Measurements from ENCODE around the gene MFAP3.
A peak's percentile ranks its signal among the peaks of the same experiment; 100 is the strongest.
"Not testable (repeated sequence)": the region's sequence is repeated elsewhere in the genome, so short reads cannot be mapped to it uniquely, and the experiment has no call there.

Gene MFAP3

DNA sequence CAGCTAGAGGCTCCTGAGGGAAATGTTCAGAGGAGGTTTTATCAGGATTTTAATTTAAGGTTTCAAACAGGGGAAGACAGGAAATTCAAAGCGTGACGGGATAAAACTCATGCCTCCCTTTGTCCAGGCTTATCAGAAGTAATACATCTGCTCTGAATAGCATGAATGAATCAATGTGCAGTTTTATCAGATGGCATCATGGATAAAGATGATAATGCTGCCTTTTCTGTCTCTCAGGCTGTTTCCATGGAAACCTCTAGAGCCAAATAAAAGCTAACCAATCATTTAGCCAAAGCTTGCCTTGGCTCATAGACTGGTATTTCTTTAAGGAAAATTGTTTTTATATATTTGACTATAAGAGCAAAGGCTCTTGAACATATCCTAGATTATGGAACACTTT lies 16.4 kb downstream of the MFAP3 start:
- DNase-seq = no peak

DNA sequence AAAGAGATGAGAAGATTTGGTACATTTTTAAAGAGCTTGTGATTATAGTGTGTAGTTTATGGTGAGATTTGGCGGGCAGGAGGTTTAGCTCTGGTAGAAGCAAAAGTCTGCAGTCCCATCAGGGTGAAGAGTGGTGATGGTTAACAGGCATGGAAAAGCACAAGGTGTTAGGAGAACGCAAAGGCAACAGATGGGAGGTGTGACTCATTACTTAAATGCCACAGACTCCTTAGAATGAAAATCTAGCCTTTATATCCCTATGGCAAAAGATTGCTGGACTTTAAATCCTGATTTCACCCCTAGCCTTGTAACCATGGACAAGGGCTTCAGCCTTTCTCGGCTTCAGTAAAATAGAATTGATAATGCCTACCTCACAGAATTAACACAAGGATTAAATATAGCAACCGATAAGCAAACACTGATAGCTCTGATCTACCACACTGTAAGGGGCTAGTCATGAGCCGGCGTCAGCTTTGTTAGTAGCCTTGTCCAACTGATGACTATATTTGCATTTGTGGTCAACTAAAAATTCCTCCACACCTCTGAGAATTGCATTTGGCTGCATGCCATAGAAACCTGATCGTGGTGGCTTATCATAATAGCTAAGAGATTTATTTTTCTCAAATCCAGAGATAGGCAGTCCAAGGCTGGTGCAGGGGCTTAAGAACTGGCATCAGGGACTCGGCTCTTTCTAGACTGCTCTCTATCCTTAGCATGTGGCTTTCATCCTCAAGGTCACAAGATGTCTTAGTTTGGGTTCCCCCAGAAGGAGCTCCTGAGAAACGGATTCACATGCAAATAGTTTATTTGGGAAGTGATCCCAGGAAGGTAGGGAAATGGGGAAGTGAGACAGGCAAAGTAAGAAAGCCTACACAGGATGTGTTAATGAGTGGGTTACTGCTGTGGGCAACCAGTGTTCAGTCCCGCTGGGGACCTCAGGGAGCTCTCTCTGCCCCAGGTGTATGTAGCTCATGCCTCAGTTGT lies 19.6 kb downstream of the MFAP3 start:
- no peak for DNase-seq

DNA sequence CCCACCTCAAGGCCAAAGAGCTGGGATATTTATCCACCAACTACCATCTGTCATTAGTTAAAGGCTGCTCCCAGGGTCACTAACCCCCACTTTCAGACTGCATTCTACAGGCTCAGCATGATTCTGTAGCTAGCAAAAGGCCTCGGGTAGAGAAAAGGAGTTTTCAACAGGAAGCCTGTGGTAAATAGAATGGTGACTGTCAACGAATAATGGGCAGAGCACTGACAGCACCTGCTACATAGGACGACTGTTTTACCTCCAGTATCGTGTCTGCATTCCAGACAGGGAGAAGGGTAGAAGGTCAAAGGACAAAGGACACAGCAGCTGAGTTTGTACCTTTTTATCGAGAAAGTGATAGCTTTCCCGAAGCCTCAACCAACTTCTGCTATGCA lies 20.3 kb downstream of the MFAP3 start:
- no peak for DNase-seq

DNA sequence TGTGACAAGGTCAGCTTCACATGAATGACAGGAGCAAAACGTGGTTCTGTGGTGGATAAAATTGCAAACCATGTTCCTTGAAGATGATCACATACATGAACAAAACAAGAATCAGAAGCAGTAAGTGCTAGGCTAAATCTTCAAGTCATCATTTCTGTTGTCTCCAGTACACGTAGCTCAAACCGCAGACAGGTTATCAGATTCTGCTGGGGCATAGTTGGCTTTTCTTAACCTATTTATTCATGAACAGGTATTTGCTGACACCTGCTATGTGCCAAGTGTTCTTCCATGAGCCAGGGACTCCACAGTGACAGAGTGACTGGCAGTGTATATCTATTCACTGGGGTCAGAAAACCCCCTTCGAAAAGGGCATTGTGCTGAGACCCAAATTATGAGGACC lies 20.8 kb downstream of the MFAP3 start:
- DNase-seq = no peak

DNA sequence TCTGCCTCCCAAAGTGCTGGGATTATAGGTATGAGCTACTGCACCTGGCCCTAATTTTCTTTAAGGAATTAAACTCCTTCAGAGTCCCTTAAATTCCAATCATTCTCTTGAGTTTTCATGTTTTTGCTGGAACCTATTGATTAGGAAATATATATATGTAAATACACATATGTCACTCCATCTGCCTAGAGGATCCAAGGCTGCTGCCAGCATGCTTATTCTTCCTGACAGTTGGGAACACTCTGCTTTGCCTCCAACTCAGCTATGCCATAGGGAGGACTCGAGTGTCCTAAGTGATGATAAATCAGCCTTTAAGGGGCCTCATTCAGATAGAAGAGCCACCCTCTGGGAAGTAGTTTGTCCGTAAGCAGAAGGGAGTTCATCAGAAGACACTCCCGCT lies 21.8 kb downstream of the MFAP3 start:
- DNase-seq = no peak

DNA sequence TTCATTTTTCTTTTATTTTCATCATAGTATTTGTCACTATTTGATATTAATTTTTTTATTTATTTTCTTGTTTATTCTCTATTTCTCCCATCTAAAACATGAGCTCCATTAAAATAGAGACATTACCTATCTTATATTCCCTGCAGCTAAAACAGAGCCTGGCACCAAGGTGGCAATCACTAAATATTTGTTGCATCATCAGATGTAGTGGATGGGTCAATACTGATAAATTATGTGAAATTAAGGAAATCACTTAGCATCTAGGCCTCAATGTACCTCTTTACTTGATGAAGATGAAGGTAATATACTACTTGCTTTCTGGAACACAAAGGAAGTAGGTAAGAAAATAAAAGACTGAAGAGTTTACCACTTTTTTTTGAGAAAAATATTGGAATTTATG lies 24.6 kb downstream of the MFAP3 start:
- no peak for DNase-seq

DNA sequence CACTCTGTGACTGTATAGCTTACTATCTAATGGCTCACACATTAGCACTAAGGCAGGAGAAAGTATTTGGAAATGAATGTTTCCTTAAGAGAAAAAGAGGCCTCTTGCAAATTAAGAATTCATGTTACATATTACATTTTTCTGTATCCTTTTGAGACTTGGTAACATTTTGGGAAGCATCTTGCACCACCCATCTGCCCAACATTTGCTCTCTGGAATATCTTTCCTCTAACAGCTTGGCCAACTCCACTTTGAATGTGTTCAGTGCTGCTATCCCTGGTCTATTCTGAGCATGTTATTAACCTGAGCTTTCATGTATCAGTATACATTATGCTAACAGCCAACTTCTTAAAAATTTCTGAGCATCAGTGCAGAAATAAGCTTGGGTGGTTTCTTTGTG lies 27.2 kb downstream of the MFAP3 start:
- DNase-seq = no peak

DNA sequence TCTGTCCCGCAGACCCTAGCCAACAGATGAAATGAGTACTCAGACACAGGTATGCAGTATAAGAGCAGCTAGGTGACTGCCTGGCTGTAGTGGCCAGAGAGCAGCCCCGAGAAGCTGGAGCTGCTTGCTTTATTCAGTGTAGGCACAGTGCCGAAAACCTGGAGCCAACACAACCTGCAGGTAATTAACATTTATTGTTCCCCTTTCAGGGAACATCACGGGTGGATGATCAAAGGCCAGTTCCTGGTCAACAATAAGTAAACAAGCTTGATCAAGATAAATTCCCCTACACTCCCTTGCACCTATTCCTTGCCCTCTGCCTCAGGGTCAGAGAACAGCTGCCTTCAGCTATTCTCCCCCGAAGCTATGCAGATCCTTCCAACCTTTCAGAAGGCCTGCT lies 31.1 kb downstream of the MFAP3 start:
- not testable (repeated sequence) for DNase-seq

DNA sequence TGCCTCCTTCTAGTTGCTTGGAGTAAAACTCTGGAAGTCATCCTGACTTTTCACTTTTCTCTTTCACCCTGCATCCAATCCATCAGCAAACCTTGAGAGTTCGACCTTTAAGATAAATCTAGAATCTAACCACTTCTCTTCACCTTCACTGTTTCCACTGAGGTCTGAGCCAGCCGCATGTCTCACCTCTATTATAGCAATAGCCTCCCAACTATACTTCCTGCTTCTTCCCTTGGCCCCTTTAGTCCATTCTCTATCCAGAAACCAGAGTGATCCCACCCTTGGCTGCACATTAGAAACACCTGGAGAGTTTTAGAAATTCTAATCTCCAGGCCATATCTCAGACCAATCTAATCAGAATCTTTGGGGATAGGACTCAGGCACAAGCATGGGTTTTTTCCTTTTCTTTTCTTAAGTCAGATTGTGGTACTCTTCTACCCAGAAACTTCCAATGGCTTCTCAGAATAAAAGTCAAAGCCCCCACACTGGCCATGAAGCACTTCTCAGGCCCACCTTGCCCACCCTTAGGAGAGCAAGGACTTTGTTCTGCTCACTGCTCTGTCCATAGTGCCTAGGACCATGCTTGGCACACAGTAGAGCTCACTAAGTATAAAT lies 33.1 kb downstream of the MFAP3 start:
- no peak for DNase-seq

DNA sequence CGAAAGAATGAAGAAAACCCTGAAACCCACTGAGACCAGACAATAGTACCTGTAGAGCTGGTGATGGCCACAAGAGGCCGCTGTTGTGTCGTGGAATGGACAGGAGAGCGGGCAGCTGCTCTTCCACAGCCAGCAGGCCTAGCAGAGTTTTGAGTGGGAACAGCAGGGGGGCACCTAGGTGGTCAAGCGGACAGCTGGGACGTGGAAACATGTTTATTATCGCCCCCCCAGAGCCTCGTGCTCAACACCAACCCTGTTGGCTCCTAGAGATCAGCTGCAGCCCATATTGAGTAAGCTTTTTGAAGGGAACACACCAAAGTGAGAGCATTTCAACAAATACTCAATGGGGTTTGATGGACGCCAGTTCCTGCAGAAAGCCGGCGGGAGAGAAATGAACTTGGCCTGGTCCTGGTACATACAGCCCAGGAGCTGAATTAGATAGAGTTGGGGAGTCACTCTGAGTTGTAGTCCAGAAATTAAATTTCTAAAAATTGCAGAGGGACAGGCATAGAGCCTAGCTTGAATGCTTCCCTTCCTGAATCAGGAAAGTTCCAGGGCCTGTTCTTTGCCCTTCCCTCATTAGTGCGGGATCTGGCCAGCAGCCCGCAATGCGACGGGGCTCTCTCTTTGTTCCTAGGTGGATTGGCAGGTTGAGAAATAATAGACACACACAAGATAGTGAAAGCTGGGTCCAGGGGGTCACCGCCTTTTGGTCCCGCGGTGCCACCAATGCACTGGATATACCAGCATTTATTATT lies 33.8 kb downstream of the MFAP3 start:
- DNase-seq = peak; percentile 48

DNA sequence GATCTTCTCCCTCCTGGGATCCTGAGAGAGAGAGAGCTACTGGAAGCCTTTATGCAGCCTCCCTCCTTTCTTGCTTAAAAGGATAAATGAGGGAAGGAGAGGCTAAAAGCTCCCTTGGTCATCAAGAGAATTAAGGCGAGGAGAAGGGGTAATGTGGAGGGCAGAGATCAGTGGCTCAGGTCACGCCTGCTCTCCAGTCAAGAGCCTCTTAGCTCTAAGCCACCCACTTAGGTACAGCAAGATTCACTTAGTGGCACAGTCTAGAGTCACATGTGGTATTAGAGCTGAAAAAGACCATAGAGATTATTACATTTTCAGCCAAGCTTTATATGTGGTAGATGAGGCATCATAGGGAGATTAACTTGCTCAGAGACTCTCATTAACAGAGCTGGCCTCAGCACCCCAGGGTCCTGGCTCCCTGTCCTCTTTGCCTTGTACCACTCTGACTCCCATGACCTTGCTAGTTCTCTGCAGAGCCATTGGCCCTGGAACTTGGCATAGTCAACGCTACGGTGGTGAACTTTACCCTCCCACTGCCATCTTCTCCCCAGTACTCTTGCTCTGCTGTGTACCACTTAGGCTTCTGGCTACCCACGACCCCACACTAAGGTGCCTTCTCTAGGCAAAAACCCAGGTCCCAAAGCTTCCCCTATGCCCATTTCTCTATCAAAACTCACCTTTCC lies 37.6 kb downstream of the MFAP3 start:
- DNase-seq = no peak

DNA sequence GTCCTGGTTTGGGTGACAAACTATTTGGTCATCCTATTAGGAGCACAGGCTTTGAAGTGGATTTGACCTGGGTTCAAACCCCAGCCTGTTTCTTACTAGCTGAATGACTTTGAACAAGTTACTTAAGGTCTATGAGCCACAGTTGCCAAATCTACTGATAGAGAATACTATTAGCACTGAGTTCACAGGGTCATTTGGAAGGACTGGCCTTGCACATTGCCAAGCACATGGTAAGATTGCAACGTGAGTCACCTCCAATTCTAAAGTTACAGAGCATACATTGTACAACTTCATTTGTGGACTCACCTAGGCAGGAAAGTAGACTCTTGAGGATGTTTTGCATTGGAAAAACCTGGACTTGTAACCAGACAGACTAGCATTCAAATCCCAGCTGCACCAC lies 38.9 kb downstream of the MFAP3 start:
- DNase-seq = no peak

DNA sequence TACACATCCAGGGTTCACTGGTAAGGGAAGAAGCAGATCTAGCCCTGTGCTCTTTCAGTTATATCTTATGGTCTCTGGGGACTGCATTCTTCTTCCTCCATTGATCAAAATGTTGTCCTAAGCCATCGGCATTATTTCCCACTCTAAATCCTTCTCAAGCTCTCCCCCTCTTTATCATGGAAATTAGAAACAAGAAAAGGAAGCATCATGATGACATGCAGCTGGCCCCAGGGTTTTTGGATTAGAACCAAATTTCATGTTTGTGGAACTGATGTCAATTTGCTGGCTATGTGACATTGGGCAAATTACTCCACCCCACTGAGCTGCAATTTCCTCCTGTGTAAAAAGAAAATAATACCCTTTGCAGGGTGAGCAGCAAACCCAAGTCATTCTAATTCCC lies 39.5 kb downstream of the MFAP3 start:
- DNase-seq = no peak

DNA sequence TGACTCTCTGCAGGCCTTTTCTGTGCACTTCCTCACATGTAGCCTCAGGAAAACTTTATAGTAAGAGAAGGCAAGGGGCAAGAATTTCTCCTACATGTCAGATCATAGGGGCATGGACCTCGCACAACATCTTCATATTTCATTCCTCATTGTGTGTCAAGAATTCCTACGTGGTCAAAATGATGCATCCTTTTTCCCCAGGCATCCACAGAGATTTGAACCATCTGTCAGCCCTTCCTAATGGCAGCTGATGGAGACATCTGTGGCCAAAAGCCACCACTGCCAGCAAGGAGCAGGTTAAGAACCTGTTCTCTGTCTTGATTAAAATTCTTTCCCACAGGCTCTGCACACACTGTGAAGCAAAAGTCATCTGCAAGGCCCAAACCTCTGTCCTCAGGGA lies 42.5 kb downstream of the MFAP3 start:
- no peak for DNase-seq

DNA sequence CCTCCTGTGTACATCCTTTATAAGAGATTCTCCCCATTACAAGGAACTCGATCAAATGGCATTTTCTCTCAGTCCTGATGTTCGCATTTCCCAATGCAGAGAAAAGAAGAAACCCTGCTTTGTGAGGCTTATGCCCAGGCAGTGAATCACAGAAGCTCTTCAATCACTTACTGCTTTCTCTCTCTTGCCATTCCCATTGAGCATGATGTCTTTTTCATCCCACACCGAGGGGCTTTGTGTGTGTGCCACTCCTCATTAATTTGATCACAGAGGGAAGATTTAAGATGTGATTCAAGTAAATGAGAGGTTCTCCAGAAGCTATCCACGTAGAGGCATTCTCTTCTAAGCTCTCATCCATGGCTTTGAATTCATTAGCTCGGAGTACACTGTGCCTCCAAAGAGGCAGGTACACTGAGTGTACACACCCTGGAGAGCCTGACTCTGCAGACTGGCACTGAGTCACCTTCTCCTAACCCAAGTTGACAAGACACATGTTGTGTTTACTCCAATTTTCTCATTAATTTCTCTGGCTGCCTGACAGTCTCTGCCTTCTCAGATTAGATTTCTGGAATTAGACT lies 45.4 kb downstream of the MFAP3 start:
- DNase-seq = no peak

DNA sequence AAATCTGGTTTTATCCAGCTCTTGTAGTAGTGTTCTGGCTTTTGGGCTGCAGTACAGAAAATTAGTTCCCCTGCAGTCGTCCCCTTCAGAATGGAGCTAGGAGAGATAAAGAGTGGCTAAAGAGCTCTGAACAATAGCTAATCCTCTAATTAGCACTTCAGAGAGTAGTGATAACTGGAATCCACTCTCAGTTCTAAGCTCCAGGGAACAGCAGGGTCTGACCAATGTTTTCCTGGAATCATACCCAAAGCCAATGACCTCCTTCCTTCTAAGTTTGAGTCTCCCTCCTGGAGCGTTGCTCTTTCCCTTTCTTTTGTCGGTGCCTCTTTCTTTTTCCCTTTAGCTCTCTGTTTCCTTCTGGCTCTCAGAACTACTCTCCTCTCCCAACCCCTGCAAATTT lies 47.4 kb downstream of the MFAP3 start:
- no peak for DNase-seq

DNA sequence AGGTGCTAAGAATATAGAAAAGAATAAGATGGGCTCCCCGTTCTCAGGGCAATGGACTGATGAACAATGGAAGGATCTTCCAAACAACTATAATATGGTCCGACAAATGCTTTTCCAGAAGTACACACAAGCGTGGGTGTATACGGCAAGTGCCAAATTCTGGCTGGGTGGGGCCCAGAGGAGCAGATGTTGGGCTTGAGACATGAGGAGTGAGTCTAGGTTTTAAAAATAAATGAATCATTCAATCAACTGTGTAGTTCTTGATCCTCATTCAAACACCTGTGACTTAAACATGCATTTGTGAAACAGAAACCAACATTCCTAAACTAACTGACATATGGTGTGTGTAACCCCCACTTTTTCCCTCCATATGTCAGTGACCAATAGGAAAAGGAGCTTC lies 47.9 kb downstream of the MFAP3 start:
- no peak for DNase-seq

DNA sequence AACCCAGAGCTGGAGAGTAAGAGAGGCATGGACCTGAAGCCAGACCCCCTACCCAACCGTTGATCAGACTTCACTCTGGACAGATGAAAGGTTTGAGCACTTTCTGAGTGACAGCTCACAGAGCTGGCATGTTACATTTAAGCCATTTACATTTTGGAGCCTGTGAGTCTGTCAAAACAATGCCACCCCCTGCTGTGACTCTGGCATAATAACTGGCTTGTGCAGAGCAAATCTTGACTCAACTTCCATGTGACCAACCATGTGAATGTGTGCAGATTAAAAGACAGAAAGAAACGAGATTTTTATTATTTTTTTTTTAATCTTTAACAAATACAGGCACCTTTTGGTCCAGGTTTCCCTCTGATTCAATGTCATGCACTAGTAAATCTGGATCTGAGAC lies 48.5 kb downstream of the MFAP3 start:
- no peak for DNase-seq

DNA sequence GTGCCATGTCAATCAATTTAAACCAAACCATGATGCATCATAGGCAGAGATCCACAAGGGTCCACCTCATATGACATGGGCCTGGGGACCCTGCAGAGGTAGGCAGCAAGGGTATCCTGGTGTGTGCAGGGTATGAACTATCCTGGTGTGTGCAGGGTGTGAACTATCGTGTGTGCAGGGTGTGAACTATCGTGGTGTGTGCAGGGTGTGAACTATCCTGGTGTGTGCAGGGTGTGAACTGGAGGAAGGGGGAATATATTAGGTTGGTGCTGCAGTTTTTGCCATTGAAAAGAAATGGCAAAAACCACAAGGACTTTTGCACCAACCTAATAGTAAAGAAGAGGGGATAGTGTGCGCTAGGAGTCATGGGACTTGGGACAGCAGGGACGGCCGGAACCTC lies 50.0 kb downstream of the MFAP3 start:
- DNase-seq = no peak

DNA sequence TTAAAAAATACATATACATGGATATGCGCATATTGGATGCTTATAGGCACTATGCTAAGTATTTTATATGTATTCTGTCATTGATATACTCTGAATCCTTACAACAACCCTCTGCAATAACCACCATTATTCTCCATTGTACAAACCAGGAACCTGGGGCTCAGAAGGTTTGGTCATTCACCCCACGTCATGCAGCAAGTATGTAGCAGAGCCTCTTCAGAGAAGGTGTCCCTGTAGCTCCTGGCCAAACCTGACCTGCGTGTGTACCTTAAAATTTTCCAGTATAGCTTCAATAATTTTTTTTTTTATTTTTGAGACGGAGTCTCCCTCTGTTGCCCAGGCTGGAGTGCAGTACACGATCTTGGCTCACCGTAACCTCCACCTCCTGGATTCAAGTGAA lies 51.9 kb downstream of the MFAP3 start:
- DNase-seq = no peak

DNA sequence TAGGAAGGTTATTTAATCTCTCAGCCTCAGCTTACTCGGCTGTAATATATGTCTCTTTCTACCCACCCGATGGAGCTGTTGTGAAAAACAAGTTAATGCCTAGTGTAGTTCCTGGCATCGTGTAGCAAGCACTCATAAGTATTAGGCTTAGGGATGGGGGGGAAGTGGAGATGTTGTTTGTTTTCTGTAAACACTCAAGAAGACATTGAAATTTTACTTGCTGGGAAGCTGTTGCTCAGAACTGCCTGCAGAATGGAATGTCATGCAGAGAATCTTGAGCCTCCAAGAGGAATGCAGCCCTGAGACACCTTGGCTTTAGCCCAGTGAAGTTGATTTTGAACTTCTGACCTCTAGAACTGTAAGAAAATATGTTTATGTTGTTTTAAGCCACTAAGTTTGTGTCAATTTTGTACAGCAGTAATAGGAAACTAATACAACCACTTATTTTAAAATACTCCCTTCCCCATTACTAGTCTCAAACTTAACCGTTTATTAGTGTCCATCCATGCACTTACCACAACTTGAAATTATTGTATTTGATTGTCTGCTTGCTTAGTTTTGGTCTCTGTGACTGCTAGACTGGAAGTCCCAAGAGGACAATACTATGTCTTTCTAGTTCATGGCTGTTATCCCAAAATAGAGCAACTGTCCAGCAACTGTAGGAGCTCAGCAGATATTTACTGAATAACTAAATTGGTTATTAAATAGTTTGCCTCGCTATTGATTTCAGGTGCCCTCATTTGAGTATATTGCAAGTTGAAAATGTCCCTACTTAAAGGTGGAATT lies 53.8 kb downstream of the MFAP3 start:
- no peak for DNase-seq

DNA sequence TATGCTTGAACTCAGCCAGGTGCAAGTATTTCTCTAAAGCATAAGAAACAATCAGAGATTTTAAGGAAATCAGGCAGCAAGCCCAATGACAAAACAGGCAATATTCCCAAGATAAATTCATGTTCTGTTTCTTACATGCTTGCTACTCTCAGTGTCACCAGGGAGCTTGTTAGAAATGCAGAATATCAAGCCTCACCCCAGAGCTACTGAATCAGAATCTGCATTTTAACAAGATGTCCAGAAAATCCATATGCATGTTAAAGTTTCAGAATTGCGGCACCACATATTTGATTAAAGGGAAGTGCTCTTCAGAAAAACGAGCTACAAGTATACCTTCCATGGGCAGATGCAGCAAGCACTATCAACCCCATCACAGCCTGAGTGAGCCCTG lies 54.4 kb downstream of the MFAP3 start:
- DNase-seq = no peak

Data from amniotic stem cell (primary cell).